HG03064 (cell line): ENCODE results near the gene ZKSCAN5.
A peak's percentile ranks its signal among the peaks of the same experiment; 100 is the strongest.
"Not testable (repeated sequence)": the region's sequence is repeated elsewhere in the genome, so short reads cannot be mapped to it uniquely, and the experiment has no call there.

Experiments
- ATAC-seq: cut with Tn5 transposase; IDR thresholded peaks from one replicate; pipeline ENCODE4 v1.9.1; 2021; ENCODE audit warnings: low read depth; ENCODE audit not compliant: unreplicated experiment

ZKSCAN5 gene

GRCh38 chr7:99497766-99498545, 6.5 kb upstream of the ZKSCAN5 start:
- no peak for ATAC-seq

GRCh38 chr7:99498546-99498944, 5.9 kb upstream of the ZKSCAN5 start:
- ATAC-seq, result no peak

GRCh38 chr7:99499371-99499720, 5.1 kb upstream of the ZKSCAN5 start:
- ATAC-seq, result no peak

GRCh38 chr7:99499721-99500636, 4.5 kb upstream of the ZKSCAN5 start, which contains the start of gene ZNF394:
Gene ZNF394, minus strand, starts transcription at chr7:99500281. Its CDS starts 188 bp downstream, at chr7:99500093.
- peak; percentile 51 for ATAC-seq

- ATAC-seq, result no peak
Measured at GRCh38 chr7:99500637-99501009, 3.8 kb upstream of the ZKSCAN5 start.

- not testable (repeated sequence) for ATAC-seq
Measured at GRCh38 chr7:99501236-99501635, 3.2 kb upstream of the ZKSCAN5 start.

- no peak for ATAC-seq
Measured at GRCh38 chr7:99504281-99504602, 220 bp upstream of the ZKSCAN5 start.

GRCh38 chr7:99505324-99505662, 831 bp downstream of the ZKSCAN5 start:
- ATAC-seq, result no peak

GRCh38 chr7:99514050-99514449, 9.6 kb downstream of the ZKSCAN5 start:
- no peak for ATAC-seq

GRCh38 chr7:99521399-99521798, 16.9 kb downstream of the ZKSCAN5 start:
- ATAC-seq, result no peak

GRCh38 chr7:99525713-99526440, 21.4 kb downstream of the ZKSCAN5 start:
- ATAC-seq, result no peak

GRCh38 chr7:99531354-99531765, 26.9 kb downstream of the ZKSCAN5 start:
- no peak for ATAC-seq

- ATAC-seq, result no peak
Measured at GRCh38 chr7:99535667-99536066, 31.2 kb downstream of the ZKSCAN5 start.

- no peak for ATAC-seq
Measured at GRCh38 chr7:99539213-99539811, 34.9 kb downstream of the ZKSCAN5 start.

GRCh38 chr7:99540542-99540941, 36.1 kb downstream of the ZKSCAN5 start:
- ATAC-seq, result no peak

GRCh38 chr7:99541212-99541611, 36.8 kb downstream of the ZKSCAN5 start:
- no peak for ATAC-seq

- no peak for ATAC-seq
Measured at GRCh38 chr7:99543081-99543671, 38.7 kb downstream of the ZKSCAN5 start.

- ATAC-seq, result no peak
Measured at GRCh38 chr7:99543916-99544315, 39.5 kb downstream of the ZKSCAN5 start.

GRCh38 chr7:99545308-99545707, 40.8 kb downstream of the ZKSCAN5 start:
- ATAC-seq, result not testable (repeated sequence)

- not testable (repeated sequence) for ATAC-seq
Measured at GRCh38 chr7:99549545-99549944, 45.1 kb downstream of the ZKSCAN5 start.
